ENCODE data around the gene ESR1.

- TF ChIP-seq EZH2phosphoT487 (IDR thresholded peaks at IDR 0.05; ENCODE audit: borderline replicate concordance, low read depth, low read length) (no peak), CTCF (conservative IDR thresholded peaks at IDR 0.05; ENCODE audit: low read length) (peak; percentile 78)
Observed at GRCh38 chr6:151763938-151764680, 43.4 kb upstream of the ESR1 start.
